COLO668 (cell line): ENCODE measurements around the gene FHL3.
"Not testable (repeated sequence)": the region's sequence is repeated elsewhere in the genome, so short reads cannot be mapped to it uniquely, and the experiment has no call there.

Experiments
- DNase-seq: peaks from one replicate; lab custom pipeline; 2025; ENCODE audit not compliant: unreplicated experiment; lab: John Stamatoyannopoulos, UW

FHL3 gene

DNA sequence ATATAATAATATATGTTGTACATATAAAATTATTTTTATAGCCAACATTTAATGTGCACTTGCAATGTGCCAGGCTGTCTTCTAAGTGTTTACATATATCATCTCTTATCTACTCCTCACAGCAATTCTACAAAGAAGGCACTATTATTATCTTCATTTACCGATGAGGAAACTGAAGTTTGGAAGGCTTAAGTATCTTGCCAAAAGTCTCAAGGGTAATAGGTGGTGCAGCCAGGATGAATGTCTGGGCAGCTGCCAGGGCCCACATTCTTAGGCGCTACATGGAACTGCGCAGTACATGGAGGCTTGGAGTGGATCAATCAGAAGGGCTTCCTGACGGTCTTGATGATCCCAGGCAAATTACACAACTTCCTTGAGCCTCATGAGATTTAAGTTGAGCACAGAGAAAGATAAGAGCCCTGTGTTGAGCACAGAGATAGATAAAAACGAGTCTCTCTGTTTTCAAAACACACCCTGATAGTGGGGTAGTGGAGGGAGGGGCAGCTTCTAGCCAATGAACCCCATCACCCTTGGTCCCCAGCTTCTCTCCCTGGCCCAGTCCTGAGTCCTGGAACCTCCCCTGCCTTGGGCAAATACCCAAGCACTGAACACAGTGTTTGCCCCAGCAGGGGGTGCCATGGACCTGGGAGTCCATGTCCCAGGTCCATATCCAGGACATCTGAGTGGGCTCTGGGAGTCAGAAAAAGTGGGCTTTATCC, 32.1 kb upstream of the FHL3 start:
- DNase-seq = peak; percentile 57

DNA sequence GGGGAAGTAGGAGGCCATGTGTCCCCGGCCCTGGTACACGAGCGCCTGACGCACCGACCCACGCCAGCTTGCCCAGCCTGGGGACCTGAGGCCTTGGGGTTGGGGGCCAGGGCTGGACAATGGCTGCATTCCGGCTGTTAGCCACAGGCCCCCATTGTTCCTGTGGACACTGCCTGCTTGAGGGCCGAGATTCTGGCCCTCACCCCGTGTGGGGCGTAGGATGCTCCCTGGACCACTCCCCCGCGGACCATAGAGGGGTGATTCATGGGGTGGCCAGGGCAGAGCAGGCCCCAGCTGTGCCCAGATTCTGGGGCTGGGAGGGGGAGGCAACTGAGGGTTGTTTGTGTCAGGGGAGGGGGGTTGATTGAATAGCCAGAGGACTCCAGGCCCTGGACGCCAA, 29.6 kb upstream of the FHL3 start:
- DNase-seq = no peak

DNA sequence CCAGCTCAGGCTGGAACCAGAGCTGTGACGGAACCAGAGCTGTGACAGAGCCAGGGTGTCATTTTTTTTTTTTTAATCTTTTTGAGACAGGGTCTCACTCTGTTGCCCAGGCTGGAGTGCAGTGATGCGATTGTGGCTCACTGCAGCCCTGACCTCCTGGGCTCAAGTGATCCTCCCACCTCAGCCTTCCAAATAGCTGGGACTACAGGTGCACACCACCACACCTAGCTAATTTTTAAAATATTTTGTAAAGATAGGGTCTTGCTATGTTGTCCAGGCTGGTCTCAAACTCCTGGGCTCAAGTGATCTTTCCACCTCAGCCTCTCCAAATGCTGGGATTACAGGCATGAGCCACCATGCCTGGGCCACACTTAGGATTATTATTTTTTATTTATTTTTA, 27.7 kb upstream of the FHL3 start:
- DNase-seq = not testable (repeated sequence)

DNA sequence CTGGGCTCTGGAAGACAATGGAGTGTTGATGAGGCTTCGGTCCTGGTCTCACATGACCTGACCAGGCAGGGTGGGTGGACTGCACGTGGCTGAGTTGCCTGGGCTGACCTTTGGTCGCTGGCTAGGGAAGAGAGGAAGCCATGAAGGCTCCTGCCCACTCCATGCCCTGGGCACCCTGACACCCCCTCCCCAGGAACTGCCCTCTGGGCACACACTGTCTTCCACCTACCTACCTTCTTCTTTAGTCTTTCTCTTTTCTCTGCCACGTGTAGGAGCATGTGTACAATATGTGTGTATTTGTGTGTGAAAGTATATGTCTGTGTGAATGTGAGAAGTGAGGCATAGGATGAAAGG, 26.2 kb upstream of the FHL3 start:
- DNase-seq = no peak

DNA sequence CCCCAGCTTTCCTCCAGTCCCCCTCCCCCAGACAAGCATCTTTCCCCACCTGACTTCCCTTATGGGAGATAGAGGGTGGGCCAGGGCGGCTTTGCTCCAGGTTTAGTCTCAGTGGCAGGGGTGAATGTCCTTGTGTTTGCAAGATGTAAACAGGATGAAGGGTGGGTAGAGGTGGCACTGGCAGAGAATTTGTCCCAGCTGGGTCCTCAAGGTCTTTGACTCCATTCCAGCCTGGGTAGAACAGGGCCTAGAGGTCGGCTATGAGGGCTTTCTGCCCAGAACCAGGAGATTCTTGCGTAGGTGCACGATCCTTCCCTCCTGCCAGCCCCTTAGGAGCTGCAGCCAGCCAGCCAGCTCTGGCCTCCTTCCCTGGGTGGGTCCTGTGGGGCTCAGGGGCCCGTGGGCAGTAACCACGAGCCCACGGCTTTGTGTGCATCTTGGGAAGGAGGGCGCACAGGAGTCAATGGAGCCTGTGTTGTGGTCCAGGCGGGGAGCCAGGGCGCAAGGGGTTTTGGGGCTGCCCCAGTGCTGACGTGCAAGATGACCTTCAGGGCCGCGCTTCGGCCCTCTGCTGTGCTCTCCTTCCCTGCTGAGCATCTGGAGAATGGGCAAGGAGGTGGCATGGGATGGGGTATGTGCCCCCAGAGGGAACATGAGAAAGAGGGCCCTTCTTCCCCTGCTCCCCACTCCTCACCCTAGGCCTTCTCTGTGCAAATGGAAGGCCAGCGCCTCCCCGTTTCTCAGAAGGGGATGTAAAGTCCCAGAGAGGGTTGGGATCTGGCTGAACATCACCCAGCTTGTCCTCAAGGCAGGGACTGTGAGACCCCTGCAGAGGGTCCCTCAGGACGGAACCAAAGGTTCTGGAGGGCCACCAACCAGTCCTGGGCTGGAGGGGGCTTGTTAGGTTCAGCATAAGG, 25.5 kb upstream of the FHL3 start:
- no peak for DNase-seq

DNA sequence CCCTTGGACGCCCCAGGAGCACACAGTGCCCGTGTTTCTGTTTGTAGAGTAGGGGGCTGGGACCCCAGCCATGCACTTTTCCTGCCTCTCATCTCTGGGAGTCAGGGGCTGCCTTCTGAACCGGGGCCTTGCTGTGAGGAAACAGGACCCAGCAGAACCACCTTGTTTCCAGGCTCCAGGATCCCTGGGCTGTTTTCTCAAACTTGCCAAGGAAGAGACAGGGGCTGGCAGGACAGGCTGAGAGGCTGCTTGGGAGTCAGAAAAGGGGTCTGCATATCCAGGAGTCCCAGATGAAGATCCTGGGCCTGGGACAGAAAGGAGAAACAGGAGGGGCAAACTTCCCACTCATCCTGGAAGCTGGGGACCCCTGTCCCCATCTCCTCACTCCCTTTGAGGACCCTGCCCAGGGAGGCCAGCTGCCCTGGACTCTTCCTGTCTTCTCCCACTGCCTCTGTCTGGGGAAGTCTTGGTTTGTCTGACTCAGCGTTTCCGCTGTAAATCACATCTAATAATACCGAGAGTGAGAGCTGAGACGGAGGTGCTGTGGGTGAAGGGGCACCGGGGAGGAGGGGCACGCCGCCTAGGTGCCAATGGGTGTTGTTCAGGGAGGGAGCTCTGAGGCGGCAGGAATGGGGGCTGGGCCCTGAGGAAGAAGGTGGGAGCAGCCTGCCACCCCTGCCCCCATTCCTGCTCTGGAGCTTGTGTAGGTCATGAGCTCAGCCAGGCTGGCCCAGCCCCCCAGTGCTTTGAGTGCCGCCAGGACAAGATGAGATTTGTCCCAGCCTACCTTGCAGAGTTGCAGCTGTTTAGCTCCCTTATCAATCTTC, 24.6 kb upstream of the FHL3 start:
- DNase-seq = no peak

GRCh38 chr1:38029081-38029681, 23.9 kb upstream of the FHL3 start:
- DNase-seq = peak; percentile 58

- DNase-seq = no peak
Measured at GRCh38 chr1:38028671-38029070, 23.4 kb upstream of the FHL3 start.

DNA sequence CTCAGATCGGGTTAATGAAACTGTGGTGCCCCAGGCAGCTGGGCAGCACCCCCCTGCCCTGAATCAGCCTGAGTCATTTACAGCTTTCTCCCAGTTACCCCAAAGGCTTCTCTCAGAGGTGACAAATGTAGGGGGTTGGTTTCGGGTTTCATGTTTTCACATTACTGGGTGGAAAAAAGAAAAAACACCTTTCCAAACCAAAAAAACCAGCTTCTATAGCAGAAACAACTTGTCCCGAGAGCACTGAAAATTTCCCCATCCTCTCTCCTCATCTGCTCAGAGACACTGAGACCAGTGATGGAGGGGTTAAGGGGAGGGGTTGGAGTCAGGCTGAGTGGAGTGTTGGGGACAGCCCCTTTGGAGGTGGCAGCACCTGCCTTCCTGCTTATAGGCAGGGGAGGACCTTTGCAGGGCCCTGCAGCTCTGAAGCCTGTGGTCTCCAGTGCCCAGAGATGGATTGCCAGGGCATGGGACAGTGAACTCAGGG, 22.8 kb upstream of the FHL3 start:
- peak; percentile 35 for DNase-seq

DNA sequence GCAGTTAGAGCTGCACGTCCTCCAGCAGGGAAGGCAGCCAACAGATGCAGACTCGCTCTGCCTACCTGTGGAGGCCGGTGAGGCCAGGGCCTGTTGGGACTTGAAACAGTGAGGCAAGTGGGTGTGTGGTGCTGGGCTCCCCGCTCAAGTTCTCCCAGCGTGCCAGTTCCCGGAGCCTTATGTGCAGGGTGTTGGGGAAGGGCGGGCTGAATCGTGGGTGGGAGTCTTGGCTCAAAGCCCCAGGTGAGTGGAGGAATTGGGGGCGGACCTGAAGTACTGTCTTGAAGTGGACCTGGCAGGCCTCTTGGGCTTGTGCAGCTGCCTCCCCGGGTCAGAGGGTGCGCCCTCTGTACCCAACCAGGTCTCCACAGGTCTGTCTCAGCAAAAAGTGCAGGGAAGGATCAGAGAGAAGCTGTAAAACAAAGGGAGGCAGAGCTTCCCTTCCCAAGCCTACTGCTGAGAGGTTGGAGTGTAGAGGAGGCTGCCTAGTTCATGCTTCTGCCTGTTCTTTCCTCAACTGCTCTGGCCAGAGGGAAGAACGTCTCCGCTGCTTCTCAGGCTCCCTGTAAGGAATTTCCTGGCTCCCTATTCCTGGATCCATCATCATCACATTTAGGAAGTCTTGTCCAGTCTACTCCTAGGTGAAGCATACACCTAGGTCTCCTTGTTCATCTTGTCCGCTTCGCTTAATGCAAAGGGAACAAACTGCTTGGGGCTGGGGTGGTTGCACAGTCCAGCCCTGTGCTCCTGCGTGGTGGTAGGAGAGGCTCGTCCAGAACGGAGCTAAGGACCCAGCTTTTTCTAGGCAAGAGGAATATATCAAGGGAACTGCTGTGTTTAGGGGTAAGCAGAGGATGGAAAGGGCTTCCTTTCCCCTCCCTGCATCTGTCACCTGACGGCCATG, 22.1 kb upstream of the FHL3 start:
- no peak for DNase-seq

GRCh38 chr1:38026592-38027200, 21.4 kb upstream of the FHL3 start:
- peak; percentile 58 for DNase-seq

- no peak for DNase-seq
Measured at GRCh38 chr1:38025664-38026063, 20.4 kb upstream of the FHL3 start.

DNA sequence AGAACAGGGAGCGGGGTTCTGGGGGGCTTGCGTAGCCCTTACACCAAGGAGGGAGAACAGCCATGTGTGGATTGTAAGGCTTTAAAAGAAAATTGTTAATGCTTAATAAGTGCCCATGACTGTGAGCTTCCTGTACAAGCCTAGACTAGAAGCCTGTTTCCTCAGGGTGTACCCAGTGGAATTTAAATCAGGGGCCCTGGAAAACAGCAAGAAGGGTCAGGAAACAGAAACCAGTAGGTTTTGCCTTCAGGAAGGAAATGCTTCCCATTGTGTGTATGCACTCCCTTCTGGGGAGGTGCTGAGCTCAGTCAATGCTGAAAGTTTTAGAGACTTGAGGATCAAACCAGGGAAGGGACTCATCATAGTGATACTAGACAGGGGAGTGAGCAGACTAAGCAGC, 19.9 kb upstream of the FHL3 start:
- DNase-seq = no peak

DNA sequence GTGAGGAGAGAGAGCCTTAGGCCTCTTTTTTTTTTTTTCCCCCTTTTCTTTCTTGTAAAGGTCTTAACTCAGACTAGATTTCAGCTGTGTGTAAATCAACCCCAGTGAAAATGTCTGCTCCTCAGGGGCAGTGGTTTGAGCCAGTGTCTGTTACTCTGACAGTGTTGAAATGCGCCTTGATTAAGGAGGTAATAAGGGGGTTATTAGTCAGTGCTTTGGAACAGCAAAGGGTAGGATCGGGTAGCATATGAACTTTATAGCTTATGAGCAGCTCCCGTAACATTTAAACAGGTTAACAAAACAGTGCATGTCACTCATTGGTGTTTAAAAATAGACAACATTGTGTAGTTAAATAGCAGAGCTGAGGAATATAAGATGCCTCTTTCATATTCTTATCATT, 17.5 kb upstream of the FHL3 start:
- no peak for DNase-seq

- no peak for DNase-seq
Measured at GRCh38 chr1:38021969-38022368, 16.7 kb upstream of the FHL3 start.

DNA sequence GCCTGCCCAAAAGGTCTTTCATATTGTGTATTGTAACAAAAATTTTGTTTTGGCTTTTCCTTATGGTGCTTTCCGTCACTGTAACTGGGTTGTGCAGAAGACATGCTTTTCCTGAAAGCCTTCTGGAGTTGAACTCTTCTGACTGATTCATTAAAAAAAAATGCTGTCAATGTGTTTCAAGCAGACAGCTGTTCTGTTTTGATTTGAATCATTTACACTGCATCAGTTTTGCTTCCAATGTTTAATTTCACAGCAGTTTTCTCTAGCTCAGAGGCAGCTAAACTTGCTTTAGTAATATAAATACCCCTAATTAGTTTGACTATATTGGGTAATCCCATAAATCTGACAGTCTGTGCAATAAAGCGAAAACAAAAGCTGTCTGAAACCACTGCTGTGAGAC, 15.1 kb upstream of the FHL3 start:
- DNase-seq = no peak

DNA sequence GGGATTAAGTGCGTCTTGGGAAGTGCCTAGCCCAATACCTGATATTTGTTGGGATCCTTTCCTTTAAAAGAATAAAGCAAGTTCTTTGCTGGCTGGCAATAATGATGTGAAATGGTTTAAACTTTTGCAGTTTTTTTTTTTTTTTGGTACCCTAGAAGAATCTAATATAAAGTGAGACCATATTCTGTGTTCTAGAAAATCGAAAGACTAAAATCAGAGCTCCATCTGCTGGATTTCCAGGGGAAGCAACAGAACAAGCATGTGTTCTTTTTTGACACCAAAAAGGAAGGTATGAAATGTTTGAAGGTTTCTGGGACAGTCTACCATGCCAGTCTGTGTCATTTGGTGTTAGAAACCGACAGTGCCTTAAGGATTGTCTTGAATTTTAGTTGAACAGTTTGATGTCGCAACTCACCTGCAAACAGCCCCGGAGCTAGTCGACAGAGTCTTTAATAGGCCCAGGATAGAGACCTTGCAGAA, 13.6 kb upstream of the FHL3 start:
- no peak for DNase-seq

- DNase-seq = no peak
Measured at GRCh38 chr1:38015978-38016725, 10.8 kb upstream of the FHL3 start.
